Chondrocyte (in vitro differentiated cells): ENCODE results near the gene RNF2. TPM values are rescaled to one million over a fixed set of nuclear protein-coding genes. Genes with fewer than 3 reads are reported as not detected.
"Not testable (repeated sequence)": the region's sequence is repeated elsewhere in the genome, so short reads cannot be mapped to it uniquely, and the experiment has no call there.

Experiments
- DNase-seq: peaks from one replicate; pipeline ENCODE4 v3.0.0; 2021; ENCODE audit warnings: mixed read lengths, low spot score
- H3K27ac Mint-ChIP-seq: one replicate; pipeline ENCODE4 v1.8.0; 2021; ENCODE audit warnings: mild to moderate bottlenecking, moderate library complexity, mixed read lengths; ENCODE audit not compliant: unreplicated experiment
- H3K27me3 Mint-ChIP-seq: 2 replicates; pipeline ENCODE4 v1.8.0; 2021; ENCODE audit warnings: low read depth, mixed read lengths
- H3K36me3 Mint-ChIP-seq: 2 replicates; pipeline ENCODE4 v1.8.0; 2021; ENCODE audit warnings: low read depth, mixed read lengths
- H3K4me1 Mint-ChIP-seq: 2 replicates; pipeline ENCODE4 v1.8.0; 2021; ENCODE audit warnings: low read depth, mild to moderate bottlenecking, mixed read lengths
- H3K4me3 Mint-ChIP-seq: one replicate; pipeline ENCODE4 v1.8.0; 2021; ENCODE audit warnings: mild to moderate bottlenecking, moderate library complexity, mixed read lengths; ENCODE audit not compliant: unreplicated experiment
- H3K9me3 Mint-ChIP-seq: 2 replicates; pipeline ENCODE4 v1.8.0; 2021; ENCODE audit warnings: low read depth, mixed read lengths
- total RNA-seq: library from RNA; stranded (reverse); gene quantifications from 3 replicates; pipeline ENCODE4 v1.2.1, GENCODE V29; 2021
- TF ChIP-seq, protein P1 (sequence below): fragments of 200-600 bp; sonication (generic); IDR thresholded peaks from 2 replicates; pipeline ENCODE4 v1.5.0; 2021; ENCODE audit warnings: antibody characterized with exemption, mild to moderate bottlenecking, moderate library complexity

Gene RNF2
- total RNA-seq, 1 donor from 2014 or later, result 22.4 TPM

DNA sequence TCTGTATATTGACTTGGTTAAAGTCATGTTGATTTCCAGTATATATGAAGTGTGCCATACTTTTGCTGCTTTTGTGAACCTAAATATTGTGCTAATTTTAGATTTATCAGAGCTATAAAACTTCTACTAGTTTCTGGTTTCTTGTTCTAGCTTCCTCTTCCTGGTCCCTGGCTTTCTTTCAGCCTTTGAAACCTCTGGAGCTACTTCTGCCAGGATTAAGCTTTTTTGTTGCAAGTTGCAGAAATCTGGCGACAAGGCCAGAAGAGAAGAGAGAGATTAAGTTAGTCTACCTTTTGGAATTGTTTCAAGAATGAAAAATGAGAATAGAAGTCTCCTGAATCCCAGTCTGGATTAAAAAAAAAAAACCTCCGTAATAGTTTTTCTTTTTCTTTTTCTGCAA lies 13.5 kb downstream of the RNF2 start:
- Mint-ChIP-seq H3K27ac (no peak overlapping the region), H3K36me3 (no peaks in the 10 kb centered on the region), H3K4me3 (no peak overlapping the region), H3K9me3 (peaks cover 3% of the 10 kb centered on the region), H3K27me3 (no peaks in the 10 kb centered on the region), H3K4me1 (peaks cover 42% of the 10 kb centered on the region)
- TF ChIP-seq, protein P1, sequence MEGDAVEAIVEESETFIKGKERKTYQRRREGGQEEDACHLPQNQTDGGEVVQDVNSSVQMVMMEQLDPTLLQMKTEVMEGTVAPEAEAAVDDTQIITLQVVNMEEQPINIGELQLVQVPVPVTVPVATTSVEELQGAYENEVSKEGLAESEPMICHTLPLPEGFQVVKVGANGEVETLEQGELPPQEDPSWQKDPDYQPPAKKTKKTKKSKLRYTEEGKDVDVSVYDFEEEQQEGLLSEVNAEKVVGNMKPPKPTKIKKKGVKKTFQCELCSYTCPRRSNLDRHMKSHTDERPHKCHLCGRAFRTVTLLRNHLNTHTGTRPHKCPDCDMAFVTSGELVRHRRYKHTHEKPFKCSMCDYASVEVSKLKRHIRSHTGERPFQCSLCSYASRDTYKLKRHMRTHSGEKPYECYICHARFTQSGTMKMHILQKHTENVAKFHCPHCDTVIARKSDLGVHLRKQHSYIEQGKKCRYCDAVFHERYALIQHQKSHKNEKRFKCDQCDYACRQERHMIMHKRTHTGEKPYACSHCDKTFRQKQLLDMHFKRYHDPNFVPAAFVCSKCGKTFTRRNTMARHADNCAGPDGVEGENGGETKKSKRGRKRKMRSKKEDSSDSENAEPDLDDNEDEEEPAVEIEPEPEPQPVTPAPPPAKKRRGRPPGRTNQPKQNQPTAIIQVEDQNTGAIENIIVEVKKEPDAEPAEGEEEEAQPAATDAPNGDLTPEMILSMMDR, result no peak
- no peak for DNase-seq

DNA sequence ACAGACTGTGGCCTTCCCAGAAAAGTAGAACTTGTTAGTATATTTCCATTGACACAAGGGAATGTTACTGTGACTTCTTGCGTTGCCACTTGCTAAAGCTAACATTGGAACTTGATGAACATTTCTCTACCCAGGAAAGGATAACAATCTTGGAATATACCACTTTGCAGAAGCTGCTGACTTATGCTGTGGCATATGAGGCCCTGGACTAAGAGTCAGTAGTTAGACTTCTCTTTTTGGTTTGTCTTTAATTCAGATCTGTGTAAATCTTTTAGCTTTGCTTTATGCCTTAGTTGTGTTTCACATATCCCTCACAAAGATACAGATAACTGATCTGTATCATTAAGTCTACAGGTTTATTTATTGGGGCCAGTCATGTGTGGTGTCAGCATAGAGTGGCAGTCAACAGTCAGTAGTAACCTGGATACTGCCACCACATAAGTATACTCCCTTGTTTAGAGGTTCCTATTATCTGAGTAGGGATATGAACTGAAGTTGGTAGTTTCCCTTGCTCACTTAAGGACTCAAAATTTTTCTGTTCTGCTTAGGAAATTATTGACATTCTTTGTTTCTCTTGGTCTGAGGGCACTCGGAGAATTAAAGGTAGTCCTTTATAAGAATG lies 14.7 kb downstream of the RNF2 start:
- no peak overlapping the region for H3K27ac Mint-ChIP-seq
- no peak for DNase-seq
- peaks cover 7% of the 10 kb centered on the region for H3K9me3 Mint-ChIP-seq
- no peaks in the 10 kb centered on the region for H3K36me3 Mint-ChIP-seq
- no peak overlapping the region for H3K4me3 Mint-ChIP-seq
- TF ChIP-seq, protein P1, result no peak
- H3K4me1 Mint-ChIP-seq, result peaks cover 42% of the 10 kb centered on the region
- no peaks in the 10 kb centered on the region for H3K27me3 Mint-ChIP-seq

DNA sequence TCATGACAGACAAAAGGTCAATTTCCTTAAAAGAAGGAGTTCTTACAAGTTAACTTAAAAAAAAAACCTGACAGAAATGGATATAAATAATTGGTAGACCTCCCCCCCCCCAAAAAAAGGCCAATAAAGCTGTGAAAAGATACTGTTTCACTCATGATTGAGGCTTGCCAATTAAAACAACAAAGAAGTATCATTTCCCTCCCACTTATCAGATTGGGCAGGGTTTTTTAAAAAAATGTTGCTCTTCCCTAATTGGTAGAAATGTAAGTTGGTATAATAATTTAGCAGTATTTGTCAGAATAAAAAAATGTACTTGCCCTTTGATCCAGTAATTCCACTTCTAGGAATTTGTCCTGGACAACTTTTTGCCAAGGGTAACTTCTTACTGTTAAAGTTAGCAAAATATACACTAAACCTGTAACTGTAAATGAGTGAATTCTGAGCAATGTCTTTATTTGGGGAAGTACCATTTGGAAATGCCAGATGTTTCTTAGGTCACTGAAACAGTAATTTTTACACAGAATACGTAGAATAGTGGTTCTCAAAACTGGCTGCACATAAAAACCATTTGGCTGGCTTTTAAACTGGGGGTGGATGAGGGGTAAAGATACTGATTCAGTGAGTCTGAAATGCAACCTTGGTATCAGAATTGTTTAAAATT lies 17.5 kb downstream of the RNF2 start:
- TF ChIP-seq, protein P1, result no peak
- H3K27me3 Mint-ChIP-seq, result no peaks in the 10 kb centered on the region
- no peak overlapping the region for H3K4me3 Mint-ChIP-seq
- H3K27ac Mint-ChIP-seq, result no peak overlapping the region
- no peak for DNase-seq
- H3K4me1 Mint-ChIP-seq, result peaks cover 39% of the 10 kb centered on the region
- H3K9me3 Mint-ChIP-seq, result peaks cover 7% of the 10 kb centered on the region
- peaks cover 2% of the 10 kb centered on the region for H3K36me3 Mint-ChIP-seq

DNA sequence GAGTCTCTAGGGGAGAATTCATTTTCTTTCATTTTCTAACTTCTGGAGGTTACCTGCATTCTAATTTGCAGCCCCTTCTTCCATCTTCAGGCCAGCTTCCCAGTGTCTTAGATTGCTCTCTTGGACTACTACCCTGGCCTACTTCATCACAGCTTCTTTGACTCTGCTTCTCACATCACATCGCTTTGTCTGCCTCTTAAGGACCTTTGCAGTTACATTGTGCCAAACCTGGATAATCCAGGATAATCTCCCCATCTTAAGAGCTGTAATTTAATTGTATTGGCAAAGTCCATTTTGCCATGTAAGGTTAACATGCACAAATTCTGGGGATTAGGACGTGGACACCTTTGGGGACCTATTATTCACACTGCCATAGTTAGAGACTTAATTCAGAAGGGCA lies 18.4 kb downstream of the RNF2 start:
- DNase-seq, result no peak
- peaks cover 7% of the 10 kb centered on the region for H3K9me3 Mint-ChIP-seq
- H3K27ac Mint-ChIP-seq, result no peak overlapping the region
- H3K27me3 Mint-ChIP-seq, result no peaks in the 10 kb centered on the region
- H3K4me1 Mint-ChIP-seq, result peaks cover 40% of the 10 kb centered on the region
- TF ChIP-seq, protein P1, result no peak
- H3K4me3 Mint-ChIP-seq, result no peak overlapping the region
- H3K36me3 Mint-ChIP-seq, result peaks cover 2% of the 10 kb centered on the region

DNA sequence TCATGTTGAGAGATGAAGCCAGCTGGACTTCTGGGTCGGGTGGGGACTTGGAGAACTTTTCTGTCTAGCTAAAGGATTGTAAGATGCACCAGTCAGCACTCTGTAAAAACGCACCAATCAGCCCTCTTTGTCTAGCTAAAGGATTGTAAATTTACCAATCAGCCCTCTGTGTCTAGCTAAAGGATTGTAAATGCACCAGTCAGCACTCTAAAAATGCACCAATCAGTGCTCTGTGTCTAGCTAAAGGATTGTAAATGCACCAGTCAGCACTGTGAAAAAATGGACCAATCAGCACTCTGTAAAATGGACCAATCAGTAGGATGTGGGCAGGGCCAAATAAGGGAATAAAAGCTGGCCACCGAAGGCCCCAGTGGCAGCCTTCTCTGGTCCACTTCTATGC lies 19.6 kb downstream of the RNF2 start:
- H3K36me3 Mint-ChIP-seq, H3K4me3 Mint-ChIP-seq, DNase-seq, H3K9me3 Mint-ChIP-seq, H3K27me3 Mint-ChIP-seq, H3K27ac Mint-ChIP-seq: not testable (repeated sequence)
- peaks cover 27% of the 10 kb centered on the region for H3K4me1 Mint-ChIP-seq

DNA sequence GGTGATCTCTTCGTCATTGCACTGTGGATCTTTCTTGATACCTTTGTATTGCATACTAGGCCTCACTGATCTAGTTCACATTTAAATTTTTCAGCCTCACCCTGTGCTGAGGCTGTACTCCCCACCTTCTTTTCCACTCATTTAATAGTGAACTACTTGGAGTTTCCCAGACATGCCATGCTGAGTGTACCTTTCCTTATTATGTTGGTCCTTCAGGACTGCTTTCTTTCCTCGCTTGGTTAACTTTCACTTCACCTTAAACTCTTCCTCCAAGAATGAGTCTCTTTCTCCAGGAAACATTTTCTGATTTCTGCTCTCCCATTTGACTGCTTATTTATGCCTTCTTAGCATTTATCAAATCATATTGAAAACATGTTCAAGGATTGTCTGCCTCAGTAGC lies 20.8 kb downstream of the RNF2 start:
- TF ChIP-seq, protein P1, result no peak
- no peak overlapping the region for H3K27ac Mint-ChIP-seq

More for the DNA sequence above, 20.8 kb downstream of the RNF2 start:
- Mint-ChIP-seq H3K4me3 (no peak overlapping the region), H3K4me1 (peaks cover 20% of the 10 kb centered on the region), H3K27me3 (no peaks in the 10 kb centered on the region), H3K9me3 (peaks cover 4% of the 10 kb centered on the region), H3K36me3 (peaks cover 2% of the 10 kb centered on the region)
- DNase-seq, result no peak
